Lower leg skin (tissue), 3 donors: ENCODE measurements around the gene PLCE1.

Source experiments
- POLR2A ChIP-seq, 2 donors: fragments of 450-650 bp; IDR thresholded peaks; one replicate each; pipeline ENCODE4 v1.6.1; 2016 to 2017; ENCODE audit warnings: antibody characterized with exemption in 2 of 2, mild to moderate bottlenecking in 1 of 2, moderate library complexity in 1 of 2
- TF ChIP-seq, protein P1 (sequence below), 3 donors: fragments of 450-650 bp; IDR thresholded peaks; one replicate each; pipeline ENCODE4 v1.5.1; 2016; ENCODE audit warnings: antibody characterized with exemption in 3 of 3, mild to moderate bottlenecking in 3 of 3, moderate library complexity in 2 of 3

DNA sequence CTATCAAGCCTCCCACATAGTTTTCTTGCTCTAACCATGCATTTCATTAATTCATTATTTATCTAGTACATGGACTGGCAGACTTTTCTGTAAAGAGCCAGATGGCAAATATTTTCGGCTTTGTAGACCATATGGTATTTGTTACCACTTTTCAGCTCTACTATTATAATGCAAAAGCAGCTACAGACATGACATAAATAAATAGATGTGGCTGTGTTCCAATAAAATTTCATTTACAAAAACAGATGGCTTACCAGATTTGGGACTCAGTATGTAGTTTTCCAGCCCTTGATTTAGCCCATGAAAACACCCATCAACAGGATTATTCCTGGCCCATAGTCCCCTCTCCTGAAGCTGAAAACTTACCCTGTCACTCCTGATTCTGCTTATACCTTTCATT is 32.1 kb downstream of the PLCE1 start:
- TF ChIP-seq, protein P1, sequence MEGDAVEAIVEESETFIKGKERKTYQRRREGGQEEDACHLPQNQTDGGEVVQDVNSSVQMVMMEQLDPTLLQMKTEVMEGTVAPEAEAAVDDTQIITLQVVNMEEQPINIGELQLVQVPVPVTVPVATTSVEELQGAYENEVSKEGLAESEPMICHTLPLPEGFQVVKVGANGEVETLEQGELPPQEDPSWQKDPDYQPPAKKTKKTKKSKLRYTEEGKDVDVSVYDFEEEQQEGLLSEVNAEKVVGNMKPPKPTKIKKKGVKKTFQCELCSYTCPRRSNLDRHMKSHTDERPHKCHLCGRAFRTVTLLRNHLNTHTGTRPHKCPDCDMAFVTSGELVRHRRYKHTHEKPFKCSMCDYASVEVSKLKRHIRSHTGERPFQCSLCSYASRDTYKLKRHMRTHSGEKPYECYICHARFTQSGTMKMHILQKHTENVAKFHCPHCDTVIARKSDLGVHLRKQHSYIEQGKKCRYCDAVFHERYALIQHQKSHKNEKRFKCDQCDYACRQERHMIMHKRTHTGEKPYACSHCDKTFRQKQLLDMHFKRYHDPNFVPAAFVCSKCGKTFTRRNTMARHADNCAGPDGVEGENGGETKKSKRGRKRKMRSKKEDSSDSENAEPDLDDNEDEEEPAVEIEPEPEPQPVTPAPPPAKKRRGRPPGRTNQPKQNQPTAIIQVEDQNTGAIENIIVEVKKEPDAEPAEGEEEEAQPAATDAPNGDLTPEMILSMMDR (IDR thresholded peaks at IDR 0.05): no peak
- TF ChIP-seq POLR2A (IDR thresholded peaks at IDR 0.05): no peak
